Vagina (tissue), 2 donors: ENCODE measurements around the gene ODF4. TPM values are rescaled to one million over a fixed set of nuclear protein-coding genes. Genes with fewer than 3 reads are reported as not detected.

Source experiments
- DNase-seq, 2 donors: peaks; one replicate each; pipeline ENCODE4 v3.0.0-alpha.2; 2017; ENCODE audit errors: extremely low spot score in 2 of 2
- H3K27ac ChIP-seq: fragments of 200-600 bp; sonication (generic); one replicate; pipeline ENCODE4 v1.5.1; 2019
- H3K27me3 ChIP-seq: fragments of 200-600 bp; sonication (generic); one replicate; pipeline ENCODE4 v1.5.1; 2019
- H3K36me3 ChIP-seq, 2 donors: fragments of 200-600 bp; sonication (generic); one replicate each; pipeline ENCODE4 v1.5.1; 2017 to 2019
- H3K4me1 ChIP-seq: fragments of 200-600 bp; sonication (generic); one replicate; pipeline ENCODE4 v1.5.1; 2019
- H3K4me3 ChIP-seq, 2 donors: fragments of 200-600 bp; sonication (generic); 1 replicate in 1 of 2; 2 replicates in 1 of 2; pipeline ENCODE4 v1.5.1; 2016 to 2019
- H3K9me3 ChIP-seq: fragments of 200-600 bp; sonication (generic); one replicate; pipeline ENCODE4 v1.5.1; 2019
- POLR2A ChIP-seq, 2 donors: fragments of 450-650 bp; IDR thresholded peaks; one replicate each; pipeline ENCODE4 v1.6.1; 2017; ENCODE audit warnings: antibody characterized with exemption in 2 of 2, mild to moderate bottlenecking in 2 of 2, moderate library complexity in 2 of 2
- POLR2AphosphoS5 ChIP-seq, 2 donors: sonication (generic); formaldehyde crosslinking; IDR thresholded peaks; one replicate each; pipeline ENCODE4 v1.9.0; 2017; ENCODE audit warnings: antibody characterized with exemption in 2 of 2, mild to moderate bottlenecking in 2 of 2, low read depth in 1 of 2; ENCODE audit not compliant: insufficient read depth in 1 of 2
- intact Hi-C: fragments of 100-400 bp; cut with DNase I; formaldehyde crosslinking; loops from one replicate; pipeline ENCODE4 v1.15.1; 2023
- total RNA-seq: library from RNA; depleted of rRNA; stranded (reverse); fragments of >200 nt; gene quantifications from one replicate; pipeline ENCODE4 v1.2.3, GENCODE V29; 2016
- TF ChIP-seq, protein P1 (sequence below), 3 experiments: fragments of 450-650 bp in 2 of 3; fragments of 200-600 bp in 1 of 3; sonication (generic) in 1 of 3; IDR thresholded peaks; one replicate each; pipeline ENCODE4 v1.5.1; 2017 to 2019; ENCODE audit warnings: antibody characterized with exemption in 3 of 3, mild to moderate bottlenecking in 2 of 3, moderate library complexity in 2 of 3

Gene ODF4
- total RNA-seq, 1 donor from 2014 or later: not detected

GRCh38 chr17:8384801-8385378 lies 45.2 kb downstream of the ODF4 start:
- no peak for DNase-seq
- TF ChIP-seq POLR2AphosphoS5 (IDR thresholded peaks at IDR 0.05; ENCODE audit: insufficient read depth in 1 of 2, low read depth in 1 of 2) (no peak), POLR2A (IDR thresholded peaks at IDR 0.05) (no peak)
- TF ChIP-seq, protein P1, sequence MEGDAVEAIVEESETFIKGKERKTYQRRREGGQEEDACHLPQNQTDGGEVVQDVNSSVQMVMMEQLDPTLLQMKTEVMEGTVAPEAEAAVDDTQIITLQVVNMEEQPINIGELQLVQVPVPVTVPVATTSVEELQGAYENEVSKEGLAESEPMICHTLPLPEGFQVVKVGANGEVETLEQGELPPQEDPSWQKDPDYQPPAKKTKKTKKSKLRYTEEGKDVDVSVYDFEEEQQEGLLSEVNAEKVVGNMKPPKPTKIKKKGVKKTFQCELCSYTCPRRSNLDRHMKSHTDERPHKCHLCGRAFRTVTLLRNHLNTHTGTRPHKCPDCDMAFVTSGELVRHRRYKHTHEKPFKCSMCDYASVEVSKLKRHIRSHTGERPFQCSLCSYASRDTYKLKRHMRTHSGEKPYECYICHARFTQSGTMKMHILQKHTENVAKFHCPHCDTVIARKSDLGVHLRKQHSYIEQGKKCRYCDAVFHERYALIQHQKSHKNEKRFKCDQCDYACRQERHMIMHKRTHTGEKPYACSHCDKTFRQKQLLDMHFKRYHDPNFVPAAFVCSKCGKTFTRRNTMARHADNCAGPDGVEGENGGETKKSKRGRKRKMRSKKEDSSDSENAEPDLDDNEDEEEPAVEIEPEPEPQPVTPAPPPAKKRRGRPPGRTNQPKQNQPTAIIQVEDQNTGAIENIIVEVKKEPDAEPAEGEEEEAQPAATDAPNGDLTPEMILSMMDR (IDR thresholded peaks at IDR 0.05): no peak
- no peak overlapping the region for H3K4me3 ChIP-seq
- peaks cover 39% of the 10 kb centered on the region for H3K4me1 ChIP-seq
- H3K27me3 ChIP-seq: no peaks in the 10 kb centered on the region
- peaks cover 0 to 20% of the 10 kb centered on the region in 2 donors for H3K36me3 ChIP-seq
- intact Hi-C loops: no loop called here
- peak overlapping the region; percentile 81 for H3K27ac ChIP-seq
- no peaks in the 10 kb centered on the region for H3K9me3 ChIP-seq

- Histone ChIP-seq H3K36me3 (peaks cover 0 to under 1% of the 10 kb centered on the region in 2 donors), H3K27me3 (no peaks in the 10 kb centered on the region), H3K4me1 (peaks cover 20% of the 10 kb centered on the region), H3K9me3 (no peaks in the 10 kb centered on the region), H3K27ac (no peak overlapping the region), H3K4me3 (no peak overlapping the region)
- TF ChIP-seq POLR2A (IDR thresholded peaks at IDR 0.05) (no peak), POLR2AphosphoS5 (IDR thresholded peaks at IDR 0.05; ENCODE audit: insufficient read depth in 1 of 2, low read depth in 1 of 2) (no peak)
- TF ChIP-seq, protein P1 (IDR thresholded peaks at IDR 0.05): no peak
- no peak for DNase-seq
- intact Hi-C loops: no loop called here
Measured at GRCh38 chr17:8386841-8387240, 47.2 kb downstream of the ODF4 start.

DNA sequence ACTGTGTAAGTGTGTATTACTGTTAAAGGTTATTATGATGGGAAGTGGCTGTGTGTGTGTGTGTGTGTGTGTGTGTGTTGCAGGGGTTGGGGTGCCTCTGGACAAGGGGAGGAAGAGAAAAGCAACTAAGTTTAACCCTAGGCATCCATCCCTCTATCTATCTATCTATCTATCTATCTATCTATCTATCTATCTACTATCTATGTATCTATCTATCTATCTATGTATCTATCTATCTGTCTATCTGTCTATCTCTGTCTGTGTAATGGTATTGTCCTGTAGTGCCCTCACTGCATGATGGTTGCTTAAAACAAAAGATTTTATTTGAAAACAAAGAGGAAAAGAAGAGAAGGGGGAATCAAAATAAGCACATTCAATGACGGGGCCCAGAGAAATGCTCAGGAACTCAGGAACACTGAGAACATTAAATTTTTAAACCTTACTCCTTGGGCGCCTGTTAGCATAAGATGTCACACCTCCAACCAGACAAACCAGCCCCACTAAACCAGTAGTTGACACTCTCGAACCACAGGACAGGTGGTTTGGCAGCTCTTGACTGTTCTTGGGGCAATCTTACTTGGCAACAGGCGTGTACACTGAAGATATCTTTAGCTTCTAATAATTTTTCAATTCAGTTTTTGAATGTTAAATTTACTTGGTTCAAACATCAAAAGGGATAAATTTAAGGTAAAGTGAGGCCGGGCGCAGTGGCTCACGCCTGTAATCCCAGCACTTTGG lies 48.4 kb downstream of the ODF4 start:
- no peaks in the 10 kb centered on the region for H3K36me3 ChIP-seq
- no peaks in the 10 kb centered on the region for H3K27me3 ChIP-seq
- intact Hi-C loops: no loop called here
- H3K4me3 ChIP-seq: no peak overlapping the region
- H3K9me3 ChIP-seq: no peaks in the 10 kb centered on the region
- peaks cover 13% of the 10 kb centered on the region for H3K4me1 ChIP-seq
- no peak overlapping the region for H3K27ac ChIP-seq
- TF ChIP-seq POLR2AphosphoS5 (IDR thresholded peaks at IDR 0.05; ENCODE audit: insufficient read depth in 1 of 2, low read depth in 1 of 2) (peak in 1 of 2 donors; percentile 31), POLR2A (IDR thresholded peaks at IDR 0.05) (no peak)
- no peak for DNase-seq

DNA sequence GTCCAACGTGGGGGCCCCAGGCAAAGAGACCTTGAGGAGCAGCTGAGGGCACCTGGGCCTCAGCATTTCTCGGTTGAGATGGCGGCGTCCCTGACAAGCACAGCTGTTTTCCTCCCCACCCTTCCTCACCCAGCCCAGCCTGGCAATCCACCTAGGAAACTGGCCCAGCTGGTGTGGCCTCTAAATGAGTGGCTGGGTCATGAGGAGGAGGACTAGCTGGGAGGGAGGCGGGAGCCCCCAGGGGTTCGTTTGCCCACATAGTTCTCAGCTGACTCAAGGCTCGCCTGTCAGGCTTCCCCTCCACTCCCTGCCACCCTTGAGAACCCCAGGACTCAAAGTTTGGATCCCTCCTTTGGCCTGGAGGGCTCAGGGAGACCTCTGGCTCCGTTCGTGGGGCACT lies 52.1 kb downstream of the ODF4 start:
- no peak overlapping the region for H3K4me3 ChIP-seq
- no peaks in the 10 kb centered on the region for H3K4me1 ChIP-seq
- no peak overlapping the region for H3K27ac ChIP-seq
- no peaks in the 10 kb centered on the region for H3K36me3 ChIP-seq
- no peak for TF ChIP-seq POLR2A (IDR thresholded peaks at IDR 0.05)
- no peak for TF ChIP-seq POLR2AphosphoS5 (IDR thresholded peaks at IDR 0.05; ENCODE audit: insufficient read depth in 1 of 2, low read depth in 1 of 2)
- TF ChIP-seq, protein P1 (IDR thresholded peaks at IDR 0.05): no peak
- DNase-seq: no peak
- no peaks in the 10 kb centered on the region for H3K9me3 ChIP-seq
- intact Hi-C loops: loop anchor here (10.0 kb wide), 1 partner anchor 1607 kb away; no protein-coding TSS in a partner anchor
- no peaks in the 10 kb centered on the region for H3K27me3 ChIP-seq

GRCh38 chr17:8392274-8392673 lies 52.6 kb downstream of the ODF4 start:
- peaks cover 4% of the 10 kb centered on the region for H3K27me3 ChIP-seq
- no peak for DNase-seq
- intact Hi-C loops: loop anchor here (10.0 kb wide), 1 partner anchor 1607 kb away; no protein-coding TSS in a partner anchor
- H3K4me3 ChIP-seq: no peak overlapping the region
- no peaks in the 10 kb centered on the region for H3K9me3 ChIP-seq
- no peaks in the 10 kb centered on the region for H3K4me1 ChIP-seq
- TF ChIP-seq POLR2A (IDR thresholded peaks at IDR 0.05): no peak
- TF ChIP-seq, protein P1 (IDR thresholded peaks at IDR 0.05): no peak
- H3K36me3 ChIP-seq: no peaks in the 10 kb centered on the region
- no peak overlapping the region for H3K27ac ChIP-seq
